ENCODE measurements around the gene CNPPD1. TPM values are rescaled to one million over a fixed set of nuclear protein-coding genes. Genes with fewer than 3 reads are reported as not detected.

Gene CNPPD1
- total and polyA plus RNA-seq, 5 donors from 2014 or later = 68.2 to 143 (median 111) TPM

DNA sequence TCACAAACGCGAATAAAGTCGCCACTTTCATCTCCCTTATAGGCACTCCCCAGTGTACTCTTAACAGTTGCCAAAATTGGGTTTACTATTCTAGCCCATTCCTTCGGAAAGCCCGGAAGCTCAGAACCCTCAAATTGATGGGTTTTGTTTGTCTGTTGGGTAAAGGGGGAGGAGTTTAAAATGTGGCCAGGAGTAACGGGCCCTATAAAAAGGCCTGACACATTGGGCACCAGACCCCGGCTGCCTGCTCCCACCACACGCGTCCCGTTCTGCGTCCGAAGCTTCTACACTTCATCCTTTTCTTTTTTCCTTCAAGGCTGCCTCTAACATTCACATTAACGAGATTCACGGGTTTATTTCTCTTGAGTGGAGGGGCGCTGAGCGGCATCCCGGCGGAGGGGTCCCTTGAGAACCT lies 16.9 kb downstream of the CNPPD1 start:
- Mint-ChIP-seq H3K36me3 (peaks cover 18% of the 10 kb centered on the region), H3K27ac (peak overlapping the region; percentile 83 to 93 (median 90)), H3K4me3 (peak overlapping the region; percentile 94 to 98 (median 94)), H3K27me3 (peaks cover 5% of the 10 kb centered on the region), H3K4me1 (peaks cover 12 to 27% (median 20%) of the 10 kb centered on the region in 4 donors), H3K9me3 (no peaks in the 10 kb centered on the region)
- no peaks in the 10 kb centered on the region for H3K27me3 ChIP-seq (ENCODE audit: control insufficient read depth, insufficient read depth, low read length)
- ATAC-seq (ENCODE audit: low read depth in 2 of 2) (no peak), DNase-seq (peak in 1 of 3 donors; percentile 15)
- H3K4me1 ChIP-seq (ENCODE audit: control insufficient read depth, insufficient read depth, low read length, poor library complexity, severe bottlenecking) = peaks cover 13% of the 10 kb centered on the region
- peak overlapping the region; percentile 83 for H3K27ac ChIP-seq (ENCODE audit: insufficient read depth, low read length, poor library complexity, severe bottlenecking)
- H3K36me3 ChIP-seq (ENCODE audit: control insufficient read depth, insufficient read depth, low read length) = peaks cover 21% of the 10 kb centered on the region
- no peaks in the 10 kb centered on the region for H3K9me3 ChIP-seq (ENCODE audit: control insufficient read depth in 2 of 2, low read length in 2 of 2)
- H3K4me3 ChIP-seq (ENCODE audit: low read depth, low read length) = peak overlapping the region; percentile 43

GRCh38 chr2:219158586-219158985 lies 18.1 kb downstream of the CNPPD1 start:
- H3K27ac ChIP-seq (ENCODE audit: insufficient read depth, low read length, poor library complexity, severe bottlenecking) = no peak overlapping the region
- H3K9me3 ChIP-seq (ENCODE audit: control insufficient read depth in 2 of 2, low read length in 2 of 2) = no peaks in the 10 kb centered on the region
- peaks cover 31% of the 10 kb centered on the region for H3K36me3 ChIP-seq (ENCODE audit: control insufficient read depth, insufficient read depth, low read length)
- DNase-seq (no peak), ATAC-seq (ENCODE audit: low read depth in 2 of 2) (no peak)
- peaks cover 13% of the 10 kb centered on the region for H3K4me1 ChIP-seq (ENCODE audit: control insufficient read depth, insufficient read depth, low read length, poor library complexity, severe bottlenecking)
- H3K4me3 Mint-ChIP-seq = peak overlapping the region in 2 of 4 donors; percentile 53 to 58
- H3K9me3 Mint-ChIP-seq = no peaks in the 10 kb centered on the region
- H3K27me3 ChIP-seq (ENCODE audit: control insufficient read depth, insufficient read depth, low read length) = no peaks in the 10 kb centered on the region
- peaks cover 15% of the 10 kb centered on the region for H3K36me3 Mint-ChIP-seq
- H3K4me3 ChIP-seq (ENCODE audit: low read depth, low read length) = no peak overlapping the region
- H3K4me1 Mint-ChIP-seq = peaks cover 12 to 27% (median 22%) of the 10 kb centered on the region in 4 donors
- no peak overlapping the region for H3K27ac Mint-ChIP-seq
- H3K27me3 Mint-ChIP-seq = peaks cover 5% of the 10 kb centered on the region

- H3K27me3 Mint-ChIP-seq = peaks cover 5% of the 10 kb centered on the region
- no peak overlapping the region for H3K4me3 ChIP-seq (ENCODE audit: low read depth, low read length)
- no peaks in the 10 kb centered on the region for H3K9me3 ChIP-seq (ENCODE audit: control insufficient read depth in 2 of 2, low read length in 2 of 2)
- ATAC-seq (ENCODE audit: low read depth in 2 of 2) (no peak), DNase-seq (no peak)
- H3K27ac Mint-ChIP-seq = no peak overlapping the region
- H3K27me3 ChIP-seq (ENCODE audit: control insufficient read depth, insufficient read depth, low read length) = no peaks in the 10 kb centered on the region
- H3K27ac ChIP-seq (ENCODE audit: insufficient read depth, low read length, poor library complexity, severe bottlenecking) = no peak overlapping the region
- peaks cover 12 to 27% (median 21%) of the 10 kb centered on the region in 4 donors for H3K4me1 Mint-ChIP-seq
- H3K4me3 Mint-ChIP-seq = no peak overlapping the region
- H3K9me3 Mint-ChIP-seq = no peaks in the 10 kb centered on the region
- H3K36me3 ChIP-seq (ENCODE audit: control insufficient read depth, insufficient read depth, low read length) = peaks cover 36% of the 10 kb centered on the region
- peaks cover 13% of the 10 kb centered on the region for H3K4me1 ChIP-seq (ENCODE audit: control insufficient read depth, insufficient read depth, low read length, poor library complexity, severe bottlenecking)
- peaks cover 15% of the 10 kb centered on the region for H3K36me3 Mint-ChIP-seq
These were observed 18.7 kb downstream of the CNPPD1 start for GRCh38 chr2:219158025-219158424.

- no peaks in the 10 kb centered on the region for H3K9me3 Mint-ChIP-seq
- H3K27ac ChIP-seq (ENCODE audit: insufficient read depth, low read length, poor library complexity, severe bottlenecking) = no peak overlapping the region
- H3K36me3 ChIP-seq (ENCODE audit: control insufficient read depth, insufficient read depth, low read length) = peaks cover 38% of the 10 kb centered on the region
- ATAC-seq (ENCODE audit: low read depth in 2 of 2) (no peak), DNase-seq (no peak)
- H3K27me3 ChIP-seq (ENCODE audit: control insufficient read depth, insufficient read depth, low read length) = no peaks in the 10 kb centered on the region
- H3K4me3 ChIP-seq (ENCODE audit: low read depth, low read length) = no peak overlapping the region
- H3K4me3 Mint-ChIP-seq = no peak overlapping the region
- peaks cover 15% of the 10 kb centered on the region for H3K36me3 Mint-ChIP-seq
- peaks cover 5% of the 10 kb centered on the region for H3K27me3 Mint-ChIP-seq
- H3K4me1 ChIP-seq (ENCODE audit: control insufficient read depth, insufficient read depth, low read length, poor library complexity, severe bottlenecking) = peaks cover 13% of the 10 kb centered on the region
- H3K27ac Mint-ChIP-seq = no peak overlapping the region
- peaks cover 12 to 27% (median 20%) of the 10 kb centered on the region in 4 donors for H3K4me1 Mint-ChIP-seq
- H3K9me3 ChIP-seq (ENCODE audit: control insufficient read depth in 2 of 2, low read length in 2 of 2) = no peaks in the 10 kb centered on the region
These were observed 19.3 kb downstream of the CNPPD1 start for GRCh38 chr2:219157396-219157795.

DNA sequence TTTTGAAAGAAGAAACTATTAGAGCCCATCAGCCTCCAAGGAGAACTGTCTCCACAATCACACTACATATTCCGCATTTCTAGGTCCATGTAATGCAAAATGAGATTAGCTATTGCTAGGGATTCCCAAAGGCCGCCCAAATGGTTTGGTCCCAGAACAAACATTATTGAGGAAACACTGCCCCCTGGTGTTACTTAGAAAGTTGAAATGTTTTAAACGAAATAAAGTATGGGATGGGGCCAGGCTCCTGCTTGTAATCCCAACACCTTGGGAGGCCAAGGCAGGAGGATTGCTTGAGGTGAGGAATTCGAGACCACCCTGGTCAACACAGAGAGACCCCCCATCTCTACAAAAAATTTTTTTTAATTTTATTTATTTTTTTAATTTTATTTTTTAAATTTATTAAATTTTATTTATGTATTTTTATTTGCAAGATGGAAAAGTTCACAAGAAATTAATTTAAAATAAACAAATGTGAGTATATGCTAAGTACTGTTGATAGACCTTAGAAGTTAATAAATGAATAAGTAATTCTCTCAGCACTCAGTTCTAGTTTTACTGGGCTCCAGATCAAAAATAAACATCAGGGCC lies 21.6 kb downstream of the CNPPD1 start:
- DNase-seq (peak; percentile 23 to 74 (median 61)), ATAC-seq (ENCODE audit: low read depth in 2 of 2) (no peak)
- Histone ChIP-seq H3K27ac (ENCODE audit: insufficient read depth, low read length, poor library complexity, severe bottlenecking) (no peak overlapping the region), H3K4me1 (ENCODE audit: control insufficient read depth, insufficient read depth, low read length, poor library complexity, severe bottlenecking) (peaks cover 7% of the 10 kb centered on the region), H3K36me3 (ENCODE audit: control insufficient read depth, insufficient read depth, low read length) (peaks cover 48% of the 10 kb centered on the region), H3K4me3 (ENCODE audit: low read depth, low read length) (no peak overlapping the region), H3K9me3 (ENCODE audit: control insufficient read depth in 2 of 2, low read length in 2 of 2) (no peaks in the 10 kb centered on the region), H3K27me3 (ENCODE audit: control insufficient read depth, insufficient read depth, low read length) (no peaks in the 10 kb centered on the region)
- no peaks in the 10 kb centered on the region for H3K9me3 Mint-ChIP-seq
- peaks cover 12 to 13% (median 13%) of the 10 kb centered on the region in 4 donors for H3K4me1 Mint-ChIP-seq
- H3K36me3 Mint-ChIP-seq = peaks cover 21% of the 10 kb centered on the region
- H3K27me3 Mint-ChIP-seq = peaks cover 3% of the 10 kb centered on the region
- H3K27ac Mint-ChIP-seq = no peak overlapping the region
- no peak overlapping the region for H3K4me3 Mint-ChIP-seq

DNA sequence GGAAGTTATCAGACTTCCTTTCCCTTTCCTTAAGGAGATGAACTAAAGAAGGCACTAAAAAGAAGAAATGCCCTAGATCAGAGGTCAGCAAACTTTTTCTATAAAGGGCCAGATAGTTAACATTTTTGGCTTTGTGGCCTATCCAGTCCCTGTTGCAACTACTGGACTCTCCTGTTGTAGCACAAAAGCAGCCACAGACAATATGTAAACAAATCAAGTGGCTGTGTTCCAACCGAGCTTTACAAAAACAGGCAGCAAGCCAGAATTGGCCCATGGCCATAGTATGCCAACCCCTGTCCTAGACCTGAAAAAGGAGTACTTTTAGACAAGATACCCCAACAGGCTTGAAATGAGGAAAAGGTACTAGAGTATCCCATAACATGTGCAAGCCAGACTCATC lies 27.1 kb downstream of the CNPPD1 start:
- Histone ChIP-seq H3K9me3 (ENCODE audit: control insufficient read depth in 2 of 2, low read length in 2 of 2) (no peaks in the 10 kb centered on the region), H3K36me3 (ENCODE audit: control insufficient read depth, insufficient read depth, low read length) (peaks cover 64% of the 10 kb centered on the region), H3K27ac (ENCODE audit: insufficient read depth, low read length, poor library complexity, severe bottlenecking) (no peak overlapping the region), H3K4me1 (ENCODE audit: control insufficient read depth, insufficient read depth, low read length, poor library complexity, severe bottlenecking) (no peaks in the 10 kb centered on the region), H3K27me3 (ENCODE audit: control insufficient read depth, insufficient read depth, low read length) (no peaks in the 10 kb centered on the region), H3K4me3 (ENCODE audit: low read depth, low read length) (no peak overlapping the region)
- no peak overlapping the region for H3K4me3 Mint-ChIP-seq
- H3K27ac Mint-ChIP-seq = no peak overlapping the region
- no peak for ATAC-seq (ENCODE audit: low read depth in 2 of 2)
- no peaks in the 10 kb centered on the region for H3K9me3 Mint-ChIP-seq
- H3K36me3 Mint-ChIP-seq = peaks cover 32% of the 10 kb centered on the region
- H3K27me3 Mint-ChIP-seq = no peaks in the 10 kb centered on the region
- peaks cover 0 to 10% (median 0%) of the 10 kb centered on the region in 4 donors for H3K4me1 Mint-ChIP-seq
- DNase-seq = no peak

- ATAC-seq (ENCODE audit: low read depth in 2 of 2) (no peak), DNase-seq (no peak)
- Mint-ChIP-seq H3K4me1 (peaks cover 0 to 8% (median 1%) of the 10 kb centered on the region in 4 donors), H3K36me3 (peaks cover 54% of the 10 kb centered on the region), H3K4me3 (no peak overlapping the region), H3K27ac (no peak overlapping the region), H3K27me3 (no peaks in the 10 kb centered on the region), H3K9me3 (no peaks in the 10 kb centered on the region)
- Histone ChIP-seq H3K4me1 (ENCODE audit: control insufficient read depth, insufficient read depth, low read length, poor library complexity, severe bottlenecking) (no peaks in the 10 kb centered on the region), H3K4me3 (ENCODE audit: low read depth, low read length) (no peak overlapping the region), H3K36me3 (ENCODE audit: control insufficient read depth, insufficient read depth, low read length) (peaks cover 58% of the 10 kb centered on the region), H3K27me3 (ENCODE audit: control insufficient read depth, insufficient read depth, low read length) (no peaks in the 10 kb centered on the region), H3K27ac (ENCODE audit: insufficient read depth, low read length, poor library complexity, severe bottlenecking) (no peak overlapping the region), H3K9me3 (ENCODE audit: control insufficient read depth in 2 of 2, low read length in 2 of 2) (no peaks in the 10 kb centered on the region)
These were observed 34.4 kb downstream of the CNPPD1 start for GRCh38 chr2:219142329-219142728.

- H3K27me3 ChIP-seq (ENCODE audit: control insufficient read depth, insufficient read depth, low read length) = no peaks in the 10 kb centered on the region
- Mint-ChIP-seq H3K4me3 (peak overlapping the region in 1 of 4 donors; percentile 29), H3K27me3 (no peaks in the 10 kb centered on the region), H3K4me1 (peaks cover 0 to 8% (median 1%) of the 10 kb centered on the region in 4 donors), H3K27ac (no peak overlapping the region), H3K9me3 (no peaks in the 10 kb centered on the region), H3K36me3 (peaks cover 45% of the 10 kb centered on the region)
- peaks cover 44% of the 10 kb centered on the region for H3K36me3 ChIP-seq (ENCODE audit: control insufficient read depth, insufficient read depth, low read length)
- ATAC-seq (ENCODE audit: low read depth in 2 of 2) = no peak
- no peak overlapping the region for H3K4me3 ChIP-seq (ENCODE audit: low read depth, low read length)
- no peaks in the 10 kb centered on the region for H3K4me1 ChIP-seq (ENCODE audit: control insufficient read depth, insufficient read depth, low read length, poor library complexity, severe bottlenecking)
- no peak overlapping the region for H3K27ac ChIP-seq (ENCODE audit: insufficient read depth, low read length, poor library complexity, severe bottlenecking)
- no peak for DNase-seq
- H3K9me3 ChIP-seq (ENCODE audit: control insufficient read depth in 2 of 2, low read length in 2 of 2) = no peaks in the 10 kb centered on the region
These were observed 36.0 kb downstream of the CNPPD1 start for GRCh38 chr2:219140722-219141121.
